ENCODE measurements around the gene TRANK1.

DNA sequence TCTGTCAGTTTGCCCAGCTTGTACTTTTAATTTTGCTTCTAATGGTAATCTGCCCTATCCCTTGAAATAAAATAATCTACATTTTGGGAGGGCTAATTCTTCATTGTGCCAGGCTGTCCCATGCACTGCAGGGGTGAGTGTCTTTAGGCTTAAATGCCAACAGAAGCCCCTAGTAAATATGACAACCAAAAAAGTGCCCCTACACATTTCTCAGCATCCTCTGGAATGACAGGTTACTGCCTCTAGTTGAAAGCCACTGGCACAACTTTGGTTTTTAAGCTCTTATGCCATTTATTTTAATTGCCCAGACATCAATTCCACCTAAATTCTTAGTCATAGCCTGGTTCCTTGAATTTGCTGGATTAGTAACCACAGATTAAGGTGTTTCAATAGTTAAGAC is 44.7 kb upstream of the TRANK1 start:
- no peak for TF ChIP-seq HOXA7 (CRISPR knock-in tag; IDR thresholded peaks at IDR 0.05; ENCODE audit: borderline replicate concordance)
- TF ChIP-seq, protein P1, sequence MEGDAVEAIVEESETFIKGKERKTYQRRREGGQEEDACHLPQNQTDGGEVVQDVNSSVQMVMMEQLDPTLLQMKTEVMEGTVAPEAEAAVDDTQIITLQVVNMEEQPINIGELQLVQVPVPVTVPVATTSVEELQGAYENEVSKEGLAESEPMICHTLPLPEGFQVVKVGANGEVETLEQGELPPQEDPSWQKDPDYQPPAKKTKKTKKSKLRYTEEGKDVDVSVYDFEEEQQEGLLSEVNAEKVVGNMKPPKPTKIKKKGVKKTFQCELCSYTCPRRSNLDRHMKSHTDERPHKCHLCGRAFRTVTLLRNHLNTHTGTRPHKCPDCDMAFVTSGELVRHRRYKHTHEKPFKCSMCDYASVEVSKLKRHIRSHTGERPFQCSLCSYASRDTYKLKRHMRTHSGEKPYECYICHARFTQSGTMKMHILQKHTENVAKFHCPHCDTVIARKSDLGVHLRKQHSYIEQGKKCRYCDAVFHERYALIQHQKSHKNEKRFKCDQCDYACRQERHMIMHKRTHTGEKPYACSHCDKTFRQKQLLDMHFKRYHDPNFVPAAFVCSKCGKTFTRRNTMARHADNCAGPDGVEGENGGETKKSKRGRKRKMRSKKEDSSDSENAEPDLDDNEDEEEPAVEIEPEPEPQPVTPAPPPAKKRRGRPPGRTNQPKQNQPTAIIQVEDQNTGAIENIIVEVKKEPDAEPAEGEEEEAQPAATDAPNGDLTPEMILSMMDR (tag by site-specific recombination; IDR thresholded peaks at IDR 0.05), result no peak
- TF ChIP-seq ZNF677 (tag by site-specific recombination; IDR thresholded peaks at IDR 0.05), result no peak
- TF ChIP-seq ZBTB21 (tag by site-specific recombination; IDR thresholded peaks at IDR 0.05), result no peak
- TF ChIP-seq ZNF274 (IDR thresholded peaks at IDR 0.05; ENCODE audit: low read length), result no peak
- TF ChIP-seq ZNF274 (tag by site-specific recombination; IDR thresholded peaks at IDR 0.05; ENCODE audit: borderline replicate concordance), result no peak
- no peak for TF ChIP-seq ZNF501 (tag by site-specific recombination; IDR thresholded peaks at IDR 0.05)
- TF ChIP-seq ZNF837 (tag by site-specific recombination; IDR thresholded peaks at IDR 0.05), result no peak

Measured in HEK293 (cell line).